Keratinocyte (primary cell): Measurements from ENCODE around the gene APBB3. TPM values are rescaled to one million over a fixed set of nuclear protein-coding genes. Genes with fewer than 3 reads are reported as not detected.

ENCODE experiments used
- DNase-seq: peaks from one replicate; pipeline ENCODE4 v3.0.0-alpha.2; 2011; ENCODE audit warnings: low read depth, missing footprints, low spot score
- FAIRE-seq: peaks from 2 replicates; lab custom pipeline; 2011; peaks lifted over from hg19 to GRCh38; lab: Jason Lieb, UNC
- H2AFZ ChIP-seq: 2 replicates; pipeline ENCODE4 v1.6.0; 2012; ENCODE audit warnings: low read length, control low read depth, inconsistent platforms; ENCODE audit not compliant: control insufficient read depth
- H3K27ac ChIP-seq: 2 replicates; pipeline ENCODE4 v1.5.1; 2011; ENCODE audit warnings: low read length; ENCODE audit not compliant: control insufficient read depth, insufficient read depth
- H3K27me3 ChIP-seq: 3 replicates; pipeline ENCODE4 v1.6.0; 2011; ENCODE audit warnings: low read length; ENCODE audit not compliant: control insufficient read depth, insufficient read depth; ENCODE audit errors: extremely low read depth
- H3K36me3 ChIP-seq, 2 experiments: 2 replicates in 1 of 2; 3 replicates in 1 of 2; pipeline ENCODE4 v1.5.1; 2011; ENCODE audit warnings: low read length in 2 of 2, mild to moderate bottlenecking in 1 of 2; ENCODE audit not compliant: control insufficient read depth in 2 of 2, insufficient read depth in 2 of 2; ENCODE audit errors: extremely low read depth in 1 of 2
- H3K4me1 ChIP-seq: 3 replicates; pipeline ENCODE4 v1.5.1; 2011; ENCODE audit warnings: low read length; ENCODE audit not compliant: control insufficient read depth, insufficient read depth; ENCODE audit errors: extremely low read depth
- H3K4me2 ChIP-seq: 3 replicates; pipeline ENCODE4 v1.6.0; 2011; ENCODE audit warnings: low read depth, low read length; ENCODE audit not compliant: control insufficient read depth, insufficient read depth; ENCODE audit errors: extremely low read depth
- H3K4me3 ChIP-seq, 3 experiments: fragments of 200-600 bp in 1 of 3; sonication (generic) in 1 of 3; 2 replicates in 2 of 3; 3 replicates in 1 of 3; pipeline ENCODE4 v1.5.1; 2011 to 2016; ENCODE audit warnings: low read length in 3 of 3, mild to moderate bottlenecking in 3 of 3, control low read depth in 2 of 3, inconsistent platforms in 1 of 3, low read depth in 1 of 3, mixed read lengths in 1 of 3, mixed run types in 1 of 3, moderate library complexity in 1 of 3; ENCODE audit not compliant: control insufficient read depth in 2 of 3, insufficient read depth in 2 of 3; ENCODE audit errors: extremely low read depth in 1 of 3
- H3K79me2 ChIP-seq: 2 replicates; pipeline ENCODE4 v1.6.0; 2012; ENCODE audit warnings: low read length; ENCODE audit not compliant: control insufficient read depth, insufficient read depth
- H3K9ac ChIP-seq: 3 replicates; pipeline ENCODE4 v1.6.0; 2011; ENCODE audit warnings: low read length; ENCODE audit not compliant: control insufficient read depth, insufficient read depth; ENCODE audit errors: extremely low read depth
- H3K9me1 ChIP-seq: 3 replicates; pipeline ENCODE4 v1.6.0; 2011; ENCODE audit warnings: low read length; ENCODE audit not compliant: control insufficient read depth, insufficient read depth; ENCODE audit errors: extremely low read depth
- H3K9me3 ChIP-seq: 2 replicates; pipeline ENCODE4 v1.5.1; 2012; ENCODE audit warnings: low read depth, low read length; ENCODE audit not compliant: control insufficient read depth
- H4K20me1 ChIP-seq: 3 replicates; pipeline ENCODE4 v1.6.0; 2011; ENCODE audit warnings: low read length; ENCODE audit not compliant: control insufficient read depth, insufficient read depth; ENCODE audit errors: extremely low read depth
- CTCF ChIP-seq, 3 experiments: IDR thresholded peaks in 1 of 3; conservative IDR thresholded peaks in 1 of 3; optimal IDR thresholded peaks in 1 of 3; 2 replicates in 2 of 3; 3 replicates in 1 of 3; pipeline versions ENCODE3 to v1.5.1; 2011; ENCODE audit warnings: low read length in 3 of 3, mild to moderate bottlenecking in 3 of 3, moderate library complexity in 2 of 3, control low read depth in 1 of 3, inconsistent platforms in 1 of 3; ENCODE audit not compliant: insufficient read depth in 2 of 3; ENCODE audit errors: extremely low read depth in 1 of 3
- EZH2 ChIP-seq: IDR thresholded peaks from one replicate; pipeline ENCODE4 v1.6.1; 2012; ENCODE audit warnings: inconsistent platforms, mild to moderate bottlenecking, low read length, moderate library complexity
- dilution Hi-C: fragments of 300-500 bp; cut with MboI; formaldehyde crosslinking; loops from one replicate; pipeline ENCODE4 v1.7.0; 2020; ENCODE audit warnings: low sequenced_read_pairs; ENCODE audit not compliant: extremely low pct_ligation_motif_present
- polyA plus RNA-seq, 5 experiments: library from polyadenylated mRNA; depleted of rRNA in 3 of 5; stranded (reverse) in 3 of 5; stranded (forward) in 1 of 5; unstranded in 1 of 5; fragments of >200 nt; gene quantifications; 1 replicate in 1 of 5; 2 replicates in 3 of 5; 3 replicates in 1 of 5; pipeline versions ENCODE4 v1.2.1 to v1.2.3, GENCODE V29; 2011 to 2012; ENCODE audit warnings: missing spikeins in 2 of 5, low read depth in 1 of 5, low replicate concordance in 1 of 5

APBB3 gene
- polyA plus RNA-seq, 1 donor (not counting 4 experiments of a cell fraction or from before 2014, with no cell fraction given) = 7.1 TPM

- H4K20me1 ChIP-seq = no peaks in the 10 kb centered on the region
- H3K9me3 ChIP-seq = no peaks in the 10 kb centered on the region
- no peak for TF ChIP-seq CTCF (optimal IDR thresholded peaks at IDR 0.05 in 1 of 3, IDR thresholded peaks at IDR 0.05 in 1 of 3, conservative IDR thresholded peaks at IDR 0.05 in 1 of 3; ENCODE audit: extremely low read depth in 1 of 3, insufficient read depth in 2 of 3, low read length in 3 of 3)
- TF ChIP-seq EZH2 = no peak
- H3K9ac ChIP-seq = no peak overlapping the region
- FAIRE-seq = no peak
- H3K9me1 ChIP-seq = no peaks in the 10 kb centered on the region
- H3K4me1 ChIP-seq = no peaks in the 10 kb centered on the region
- H2AFZ ChIP-seq = no peak overlapping the region
- dilution Hi-C loops = no loop called here
- no peak overlapping the region for H3K4me2 ChIP-seq
- H3K27me3 ChIP-seq = no peaks in the 10 kb centered on the region
- H3K79me2 ChIP-seq = no peaks in the 10 kb centered on the region
- DNase-seq = no peak
- H3K27ac ChIP-seq = no peak overlapping the region
- H3K36me3 ChIP-seq = peaks cover 18 to 33% of the 10 kb centered on the region in 2 experiments
- H3K4me3 ChIP-seq = no peak overlapping the region
Measured at GRCh38 chr5:140540227-140540626, 24.2 kb downstream of the APBB3 start.

- FAIRE-seq = no peak
- no peak overlapping the region for H3K9ac ChIP-seq
- no peak overlapping the region for H2AFZ ChIP-seq
Measured at GRCh38 chr5:140524003-140524402, 40.4 kb downstream of the APBB3 start.

More at GRCh38 chr5:140524003-140524402, 40.4 kb downstream of the APBB3 start:
- TF ChIP-seq CTCF (optimal IDR thresholded peaks at IDR 0.05 in 1 of 3, IDR thresholded peaks at IDR 0.05 in 1 of 3, conservative IDR thresholded peaks at IDR 0.05 in 1 of 3; ENCODE audit: extremely low read depth in 1 of 3, insufficient read depth in 2 of 3, low read length in 3 of 3) (no peak), EZH2 (no peak)
- Histone ChIP-seq H3K27ac (no peak overlapping the region), H4K20me1 (no peaks in the 10 kb centered on the region), H3K4me1 (no peaks in the 10 kb centered on the region), H3K36me3 (peaks cover 12 to 14% of the 10 kb centered on the region in 2 experiments), H3K79me2 (no peaks in the 10 kb centered on the region), H3K4me3 (no peak overlapping the region), H3K9me3 (no peaks in the 10 kb centered on the region), H3K9me1 (no peaks in the 10 kb centered on the region), H3K4me2 (no peak overlapping the region), H3K27me3 (no peaks in the 10 kb centered on the region)
- DNase-seq = no peak
- dilution Hi-C loops = no loop called here
